NCI-H2196 (cell line): ENCODE measurements around the gene NPAS3.

Experiments
- DNase-seq: peaks from one replicate; lab custom pipeline; 2025; ENCODE audit not compliant: unreplicated experiment; lab: John Stamatoyannopoulos, UW

The NPAS3 gene

DNA sequence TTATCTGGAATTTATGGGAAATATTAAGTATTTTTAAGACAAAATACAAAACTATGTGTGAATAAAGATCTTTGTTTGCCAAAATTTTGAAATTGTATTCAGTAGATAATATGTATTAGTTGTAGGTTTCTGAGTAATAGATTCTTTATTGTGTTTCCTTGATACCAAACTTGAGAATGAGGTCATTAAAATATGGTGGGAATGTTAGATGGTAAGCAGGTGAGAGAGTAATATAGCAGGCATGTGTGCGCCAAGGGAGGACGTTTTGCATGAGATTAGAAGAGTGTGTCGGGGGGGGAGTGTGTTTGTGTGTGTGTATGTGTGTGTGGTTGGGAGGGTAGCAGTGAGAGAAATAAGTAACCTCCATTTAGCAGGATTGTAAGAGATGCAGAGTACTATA is 376.5 kb downstream of the NPAS3 start:
- no peak for DNase-seq

DNA sequence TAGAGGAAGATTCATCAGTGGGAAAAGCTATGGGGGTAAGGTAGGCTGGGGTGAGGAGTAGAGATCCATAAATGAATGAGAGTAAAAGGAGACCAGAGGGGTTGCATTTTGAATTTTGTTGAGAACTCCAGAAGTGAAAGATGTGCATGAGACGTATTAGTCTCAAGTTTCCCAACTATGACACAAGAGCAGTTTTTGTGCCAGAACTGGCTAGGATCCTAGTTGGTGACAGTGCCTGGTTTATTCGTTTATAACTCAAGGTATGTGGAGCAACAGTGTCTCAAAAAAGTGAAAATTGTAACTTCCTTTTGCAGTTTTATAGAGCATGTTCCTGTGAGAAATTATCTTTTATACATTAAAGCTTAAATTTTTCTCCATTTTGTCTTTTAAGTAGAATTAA is 377.0 kb downstream of the NPAS3 start:
- DNase-seq: no peak

- DNase-seq: peak; percentile 19
Measured at GRCh38 chr14:33317675-33318074, 379.0 kb downstream of the NPAS3 start.

DNA sequence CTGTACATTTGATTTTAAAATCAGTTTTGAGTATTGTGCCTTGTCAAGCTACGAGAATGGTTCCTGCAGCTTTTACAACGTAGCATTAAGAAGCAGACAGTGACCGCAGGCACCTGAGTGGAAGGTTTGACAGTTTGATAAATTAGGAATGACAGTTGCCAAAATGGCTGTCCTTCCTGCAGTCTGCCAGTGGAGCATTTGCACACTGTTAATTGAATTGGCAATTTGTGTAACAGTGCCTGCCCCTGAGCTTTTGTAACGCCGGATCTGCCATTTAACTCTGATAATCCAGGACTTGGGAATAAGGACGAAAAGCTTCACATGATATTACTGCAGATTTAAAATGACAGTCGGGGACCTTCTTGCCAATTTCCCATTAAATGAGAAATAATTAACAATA is 385.3 kb downstream of the NPAS3 start:
- DNase-seq: no peak

DNA sequence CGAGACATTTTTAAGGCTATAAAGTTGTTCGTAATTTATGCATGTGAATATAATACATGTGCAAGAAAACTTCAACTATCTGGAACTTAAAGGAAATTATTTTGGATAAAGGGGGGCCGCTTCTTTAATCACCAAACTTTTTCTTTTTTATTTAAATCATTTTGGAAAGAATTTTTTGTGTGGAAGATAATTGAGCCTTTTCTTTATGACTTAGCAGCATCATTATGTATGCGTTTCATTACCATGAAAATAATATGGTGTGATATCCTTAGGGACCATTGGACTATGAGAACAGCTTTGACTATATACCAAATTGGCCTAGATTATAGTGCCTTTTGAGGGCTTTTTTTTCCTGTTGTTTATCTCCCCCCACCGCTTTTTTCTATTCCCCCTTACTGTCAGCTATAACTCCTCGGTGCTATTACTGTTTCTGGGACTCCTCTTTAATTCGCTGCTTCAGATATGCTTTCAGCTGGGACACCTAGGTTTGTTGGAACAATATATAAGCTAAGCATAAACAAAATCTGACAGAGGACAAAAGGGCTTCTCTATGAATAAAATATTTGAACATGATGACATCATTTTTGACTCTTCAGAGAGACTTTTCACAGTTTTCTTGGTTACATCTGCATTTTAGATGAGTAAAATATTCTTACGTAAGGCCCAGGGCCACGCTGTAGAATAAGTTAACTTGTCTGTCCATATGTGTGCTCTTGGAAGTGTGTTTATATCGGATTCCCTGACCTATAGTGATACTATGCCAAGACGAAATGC is 392.7 kb downstream of the NPAS3 start:
- DNase-seq: no peak

GRCh38 chr14:33332497-33332896 is 393.8 kb downstream of the NPAS3 start:
- no peak for DNase-seq

DNA sequence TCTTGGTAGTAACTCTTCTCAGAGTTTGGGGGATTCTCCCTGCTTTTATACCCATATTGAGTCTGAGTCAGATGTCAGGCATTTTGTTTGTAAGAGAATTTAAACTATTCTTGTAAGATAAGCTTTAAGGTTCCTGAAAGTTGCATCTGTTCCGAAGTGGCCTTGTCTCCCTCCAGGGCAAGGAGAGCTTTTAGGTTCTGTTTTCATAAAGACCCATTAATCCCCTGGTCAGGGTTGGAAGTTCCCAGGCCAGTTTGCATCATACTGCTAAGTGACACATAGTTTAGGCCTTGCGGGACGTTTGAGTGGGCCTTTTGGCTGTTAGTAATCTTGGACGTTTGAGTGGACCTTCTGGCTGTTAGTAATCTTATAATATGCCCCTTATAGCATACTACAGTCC is 396.7 kb downstream of the NPAS3 start:
- no peak for DNase-seq

DNA sequence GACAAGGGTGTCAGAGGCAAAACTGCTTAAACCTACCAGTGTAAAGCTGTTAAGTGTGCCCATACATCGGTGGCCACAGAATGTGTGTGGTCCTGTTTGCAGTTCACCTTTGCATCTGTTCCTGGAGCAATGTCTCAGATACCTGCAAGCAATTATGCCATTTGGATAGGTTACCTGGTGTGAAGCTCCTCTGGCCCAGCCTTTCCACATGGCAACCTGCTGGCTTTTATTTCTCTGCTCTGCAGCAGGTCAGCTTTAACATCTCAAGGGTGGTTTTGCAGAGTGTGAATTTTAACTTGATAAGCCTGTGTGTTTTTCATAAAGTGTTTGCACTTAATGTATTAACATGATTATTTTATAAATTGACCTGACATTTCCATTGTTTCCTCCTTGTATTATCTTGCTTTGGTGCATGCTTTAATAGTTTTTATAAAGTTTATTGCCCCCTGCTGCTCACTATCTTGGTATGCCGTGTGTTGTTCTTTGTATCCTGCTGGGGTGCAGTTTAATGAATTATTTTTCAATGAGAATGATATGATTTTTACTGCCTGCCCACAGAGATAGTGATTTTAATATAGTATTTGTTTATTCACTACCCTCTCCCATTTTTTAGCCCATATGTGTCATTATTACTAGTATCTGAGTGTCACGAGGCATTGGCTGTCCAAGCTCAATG is 403.8 kb downstream of the NPAS3 start:
- DNase-seq: no peak

GRCh38 chr14:33343016-33343415 is 404.3 kb downstream of the NPAS3 start:
- no peak for DNase-seq

DNA sequence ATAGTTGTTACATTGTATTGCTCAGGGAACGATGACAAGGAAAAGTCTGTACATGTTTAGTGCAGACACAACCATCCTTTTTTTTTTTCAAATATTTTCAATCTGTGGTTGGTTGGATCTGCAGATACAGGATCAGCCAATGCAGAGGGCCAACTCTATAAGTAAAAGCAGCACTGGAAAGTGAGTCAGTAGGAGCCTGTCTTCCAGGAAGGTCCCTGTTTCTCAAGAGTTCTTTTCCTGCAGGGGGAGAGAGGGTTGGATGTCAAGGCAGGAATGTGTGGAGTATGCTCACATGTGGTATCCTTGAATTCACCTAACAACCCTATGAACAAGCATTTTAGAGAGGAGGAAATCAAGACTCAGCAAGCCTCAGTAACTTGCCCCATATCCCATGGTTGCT is 409.1 kb downstream of the NPAS3 start:
- no peak for DNase-seq

GRCh38 chr14:33348510-33348909 is 409.8 kb downstream of the NPAS3 start:
- DNase-seq: no peak

- no peak for DNase-seq
Measured at GRCh38 chr14:33349871-33350270, 411.2 kb downstream of the NPAS3 start.

GRCh38 chr14:33350366-33350990 is 411.8 kb downstream of the NPAS3 start:
- DNase-seq: no peak

DNA sequence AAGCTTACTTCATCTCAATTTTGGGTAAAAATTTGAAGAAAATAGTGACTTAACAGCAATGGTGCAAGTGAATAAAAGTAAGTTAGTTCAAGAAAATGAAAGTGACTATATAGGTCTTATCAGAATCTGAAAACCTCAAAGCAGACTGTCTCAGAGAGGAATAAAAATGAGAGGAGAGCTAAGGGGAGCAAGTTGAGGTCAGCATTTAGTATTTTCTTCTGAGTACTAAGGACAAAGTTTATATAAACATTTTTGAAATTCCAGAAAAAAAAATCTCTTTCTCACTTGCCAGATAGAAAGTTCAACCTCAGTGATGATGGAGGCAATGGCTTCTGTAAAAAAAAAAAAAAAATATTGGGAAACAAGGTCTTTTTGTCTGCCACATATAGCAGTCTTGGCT is 414.1 kb downstream of the NPAS3 start:
- no peak for DNase-seq

- DNase-seq: no peak
Measured at GRCh38 chr14:33356181-33356580, 417.5 kb downstream of the NPAS3 start.

- DNase-seq: peak; percentile 3
Measured at GRCh38 chr14:33357225-33358010, 418.7 kb downstream of the NPAS3 start.

GRCh38 chr14:33359288-33359881 is 420.7 kb downstream of the NPAS3 start:
- no peak for DNase-seq

DNA sequence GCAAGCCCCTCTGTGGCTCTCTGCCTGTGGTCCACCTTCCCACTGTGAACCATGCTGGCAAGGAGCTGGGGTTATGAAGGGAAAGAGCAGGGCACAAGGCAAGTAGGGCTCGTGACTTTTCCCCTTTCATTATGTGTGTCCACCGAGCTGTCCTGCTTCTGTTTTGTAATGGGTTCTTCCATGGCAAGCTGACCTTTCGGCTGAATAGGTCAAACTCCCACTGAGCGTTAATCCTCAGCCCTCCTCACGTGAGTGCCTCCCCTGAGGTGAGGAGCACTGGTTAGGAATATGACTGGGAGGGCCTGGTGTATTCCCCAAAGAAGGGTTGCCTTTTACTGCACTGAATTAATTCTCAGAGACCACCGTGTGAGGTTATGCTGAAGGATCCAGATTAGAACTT is 424.3 kb downstream of the NPAS3 start:
- DNase-seq: no peak

DNA sequence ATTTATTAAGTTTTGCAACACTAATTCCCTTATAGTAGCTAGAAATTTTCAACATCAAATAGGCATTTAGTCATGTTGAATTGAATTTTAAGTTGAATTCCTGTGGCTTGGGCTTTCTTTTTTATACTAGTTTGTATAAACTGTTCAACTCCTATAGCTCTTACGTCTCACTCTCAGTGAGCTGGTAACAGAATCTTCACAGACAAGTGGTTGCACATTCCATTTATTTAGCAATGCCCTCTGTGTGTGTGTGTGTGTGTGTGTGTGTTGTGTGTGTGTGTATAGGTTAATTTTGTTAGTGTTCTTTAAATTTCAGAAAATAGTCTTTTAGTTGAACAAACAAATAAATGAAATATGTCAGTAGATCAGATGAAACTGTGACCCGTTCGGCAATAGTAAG is 425.0 kb downstream of the NPAS3 start:
- DNase-seq: no peak

- DNase-seq: no peak
Measured at GRCh38 chr14:33364466-33364865, 425.8 kb downstream of the NPAS3 start.

GRCh38 chr14:33369041-33369440 is 430.4 kb downstream of the NPAS3 start:
- DNase-seq: no peak
